Transverse colon (tissue), 4 donors: Measurements from ENCODE around the gene OR10R2.

Source experiments
- CTCF ChIP-seq, 5 experiments: fragments of 200-600 bp in 3 of 5; fragments of 450-650 bp in 2 of 5; sonication (generic) in 3 of 5; IDR thresholded peaks; 1 replicate in 2 of 5; 2 replicates in 3 of 5; pipeline ENCODE4 v1.5.1; 2016 to 2017; ENCODE audit warnings: antibody characterized with exemption in 5 of 5, inconsistent platforms in 3 of 5, mild to moderate bottlenecking in 2 of 5, moderate library complexity in 1 of 5
- EP300 ChIP-seq: sonication (generic); formaldehyde crosslinking; IDR thresholded peaks from one replicate; pipeline ENCODE4 v1.6.1; 2017; ENCODE audit warnings: antibody characterized with exemption, low read depth
- POLR2AphosphoS5 ChIP-seq, 3 donors: sonication (generic); formaldehyde crosslinking; IDR thresholded peaks; one replicate each; pipeline ENCODE4 v1.6.1; 2016; ENCODE audit warnings: antibody characterized with exemption in 3 of 3

DNA sequence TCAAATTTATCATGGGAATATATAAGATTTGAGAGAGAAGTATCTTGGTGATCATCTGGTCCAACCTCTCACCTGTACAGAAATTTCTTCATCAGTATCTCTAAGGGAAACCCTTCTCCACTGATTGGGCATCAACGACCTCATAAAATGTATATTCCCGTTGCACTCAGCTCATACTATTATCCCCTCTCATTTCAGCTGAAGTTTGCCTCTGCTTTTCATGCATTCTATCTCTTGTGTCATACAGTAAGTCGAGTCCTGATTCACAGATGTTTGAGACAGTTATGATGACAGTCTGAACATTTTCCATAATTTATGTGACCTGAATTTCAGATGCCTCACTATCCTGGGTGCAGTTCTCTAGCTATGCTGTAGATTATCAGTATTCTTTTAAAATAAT, 21.0 kb downstream of the OR10R2 start:
- TF ChIP-seq CTCF (IDR thresholded peaks at IDR 0.05), result no peak
- TF ChIP-seq EP300, result no peak
- TF ChIP-seq POLR2AphosphoS5 (IDR thresholded peaks at IDR 0.05), result no peak
